ENCODE results near the gene DRAXIN.

DNA sequence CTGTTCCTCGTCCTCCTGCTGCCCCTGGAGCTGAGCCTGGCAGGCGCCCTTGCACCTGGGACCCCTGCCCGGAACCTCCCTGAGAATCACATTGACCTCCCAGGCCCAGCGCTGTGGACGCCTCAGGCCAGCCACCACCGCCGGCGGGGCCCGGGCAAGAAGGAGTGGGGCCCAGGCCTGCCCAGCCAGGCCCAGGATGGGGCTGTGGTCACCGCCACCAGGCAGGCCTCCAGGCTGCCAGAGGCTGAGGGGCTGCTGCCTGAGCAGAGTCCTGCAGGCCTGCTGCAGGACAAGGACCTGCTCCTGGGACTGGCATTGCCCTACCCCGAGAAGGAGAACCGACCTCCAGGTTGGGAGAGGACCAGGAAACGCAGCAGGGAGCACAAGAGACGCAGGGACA, 14.8 kb downstream of the DRAXIN start:
- TF ChIP-seq MYC (IDR thresholded peaks at IDR 0.05; ENCODE audit: low read depth, low read length) = no peak
- no peak for TF ChIP-seq CTCF (IDR thresholded peaks at IDR 0.05; ENCODE audit: extremely low read depth in 1 of 2, insufficient read depth in 1 of 2, low read depth in 1 of 2, low read length in 2 of 2)
- TF ChIP-seq POLR2A (IDR thresholded peaks at IDR 0.05; ENCODE audit: low read depth, low read length) = no peak
- TF ChIP-seq, protein P1, sequence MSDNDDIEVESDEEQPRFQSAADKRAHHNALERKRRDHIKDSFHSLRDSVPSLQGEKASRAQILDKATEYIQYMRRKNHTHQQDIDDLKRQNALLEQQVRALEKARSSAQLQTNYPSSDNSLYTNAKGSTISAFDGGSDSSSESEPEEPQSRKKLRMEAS (IDR thresholded peaks at IDR 0.05; ENCODE audit: insufficient read depth, insufficient read length) = no peak
- no peak for TF ChIP-seq JUN (IDR thresholded peaks at IDR 0.05; ENCODE audit: borderline replicate concordance, insufficient read depth, insufficient read length, low read depth)
- no peak for TF ChIP-seq EZH2 (IDR thresholded peaks at IDR 0.05; ENCODE audit: borderline replicate concordance, low read depth, low read length, severe bottlenecking)
